Measurements from ENCODE around the gene CDC5L. TPM values are rescaled to one million over a fixed set of nuclear protein-coding genes. Genes with fewer than 3 reads are reported as not detected.
A peak's percentile ranks its signal among the peaks of the same experiment; 100 is the strongest.
"Not testable (repeated sequence)": the region's sequence is repeated elsewhere in the genome, so short reads cannot be mapped to it uniquely, and the experiment has no call there.

CDC5L gene
- total RNA-seq, 2 donors from 2014 or later = 19.6 to 21.7 TPM

GRCh38 chr6:44341095-44341890 is 46.2 kb upstream of the CDC5L start:
- H3K36me3 ChIP-seq = no peaks in the 10 kb centered on the region
- peaks cover 4 to 25% of the 10 kb centered on the region in 2 donors for H3K4me1 ChIP-seq (ENCODE audit: control insufficient read depth in 1 of 2, low read depth in 2 of 2)
- ATAC-seq (ENCODE audit: insufficient number of reproducible peaks, low FRiP score, low read depth) = no peak

GRCh38 chr6:44342052-44342451 is 45.5 kb upstream of the CDC5L start:
- Histone ChIP-seq H3K36me3 (no peaks in the 10 kb centered on the region), H3K27ac (no peak overlapping the region), H3K4me3 (peak overlapping the region; percentile 62), H3K4me1 (ENCODE audit: control insufficient read depth in 1 of 2, low read depth in 2 of 2) (peaks cover 4 to 25% of the 10 kb centered on the region in 2 donors), H3K9me3 (no peaks in the 10 kb centered on the region), H3K27me3 (replicated peaks; ENCODE audit: insufficient read depth) (peaks cover 9% of the 10 kb centered on the region)
- ATAC-seq (ENCODE audit: insufficient number of reproducible peaks, low FRiP score, low read depth) (no peak), DNase-seq (ENCODE audit: low spot score) (no peak)
- no peak for TF ChIP-seq CTCF (IDR thresholded peaks at IDR 0.05)

More at GRCh38 chr6:44341095-44341890, 46.2 kb upstream of the CDC5L start:
- DNase-seq (ENCODE audit: low spot score) = no peak
- H3K4me3 ChIP-seq = no peak overlapping the region
- H3K27ac ChIP-seq = no peak overlapping the region
- TF ChIP-seq CTCF (IDR thresholded peaks at IDR 0.05) = no peak
- H3K9me3 ChIP-seq = no peaks in the 10 kb centered on the region
- H3K27me3 ChIP-seq (replicated peaks; ENCODE audit: insufficient read depth) = peaks cover 9% of the 10 kb centered on the region

GRCh38 chr6:44342489-44342888 is 45.0 kb upstream of the CDC5L start, which contains the start of gene SPATS1:
Gene SPATS1 (plus strand): TSS chr6:44342650. CDS start chr6:44343096, 446 bp downstream.
- ATAC-seq (ENCODE audit: insufficient number of reproducible peaks, low FRiP score, low read depth) (no peak), DNase-seq (ENCODE audit: low spot score) (no peak)
- H3K9me3 ChIP-seq = no peaks in the 10 kb centered on the region
- peak within 1 kb of the TSS; percentile 62 for H3K4me3 ChIP-seq
- H3K4me1 ChIP-seq (ENCODE audit: control insufficient read depth in 1 of 2, low read depth in 2 of 2) = peaks cover 4 to 25% of the 10 kb centered on the region in 2 donors
- peaks cover 9% of the 10 kb centered on the region for H3K27me3 ChIP-seq (replicated peaks; ENCODE audit: insufficient read depth)
- no peak for TF ChIP-seq CTCF (IDR thresholded peaks at IDR 0.05)
- H3K27ac ChIP-seq = no peak within 1 kb of the TSS
- no peaks in the 10 kb centered on the region for H3K36me3 ChIP-seq

GRCh38 chr6:44346818-44347217 is 40.7 kb upstream of the CDC5L start:
- not testable (repeated sequence) for H3K9me3 ChIP-seq; DNase-seq (ENCODE audit: low spot score); H3K4me3 ChIP-seq; H3K27ac ChIP-seq; H3K27me3 ChIP-seq (replicated peaks; ENCODE audit: insufficient read depth); H3K36me3 ChIP-seq; ATAC-seq (ENCODE audit: insufficient number of reproducible peaks, low FRiP score, low read depth)
- peaks cover 4 to 10% of the 10 kb centered on the region in 2 donors for H3K4me1 ChIP-seq (ENCODE audit: control insufficient read depth in 1 of 2, low read depth in 2 of 2)

GRCh38 chr6:44349904-44350649 is 37.4 kb upstream of the CDC5L start:
- DNase-seq (ENCODE audit: low spot score) (no peak), ATAC-seq (ENCODE audit: insufficient number of reproducible peaks, low FRiP score, low read depth) (no peak)
- no peaks in the 10 kb centered on the region for H3K36me3 ChIP-seq
- no peak overlapping the region for H3K27ac ChIP-seq
- no peak overlapping the region for H3K4me3 ChIP-seq
- no peaks in the 10 kb centered on the region for H3K27me3 ChIP-seq (replicated peaks; ENCODE audit: insufficient read depth)
- no peaks in the 10 kb centered on the region for H3K4me1 ChIP-seq (ENCODE audit: control insufficient read depth in 1 of 2, low read depth in 2 of 2)
- TF ChIP-seq CTCF (IDR thresholded peaks at IDR 0.05) = no peak
- H3K9me3 ChIP-seq = no peaks in the 10 kb centered on the region

- H3K36me3 ChIP-seq; ATAC-seq (ENCODE audit: insufficient number of reproducible peaks, low FRiP score, low read depth); H3K27me3 ChIP-seq (replicated peaks; ENCODE audit: insufficient read depth); H3K4me1 ChIP-seq (ENCODE audit: control insufficient read depth in 1 of 2, low read depth in 2 of 2); DNase-seq (ENCODE audit: low spot score); H3K9me3 ChIP-seq; H3K27ac ChIP-seq; H3K4me3 ChIP-seq: not testable (repeated sequence)
Observed at GRCh38 chr6:44350650-44350994, 36.9 kb upstream of the CDC5L start.
